Measurements from ENCODE around the gene AGER. TPM values are rescaled to one million over a fixed set of nuclear protein-coding genes. Genes with fewer than 3 reads are reported as not detected.
"Not testable (repeated sequence)": the region's sequence is repeated elsewhere in the genome, so short reads cannot be mapped to it uniquely, and the experiment has no call there.

The AGER gene
- total and polyA plus RNA-seq, 2 donors: 8.5 to 81.3 TPM

GRCh38 chr6:32216998-32217397 lies 32.9 kb upstream of the AGER start:
- H3K4me3 ChIP-seq (ENCODE audit: low read length in 2 of 2): no peak overlapping the region
- H3K4me1 ChIP-seq (ENCODE audit: control insufficient read depth in 2 of 2, insufficient read depth in 2 of 2, low read length in 2 of 2): peaks cover 0 to 20% of the 10 kb centered on the region in 2 donors
- no peak overlapping the region for H3K27ac ChIP-seq (ENCODE audit: low read depth in 1 of 2, low read length in 1 of 2)
- H3K36me3 ChIP-seq (ENCODE audit: control insufficient read depth in 2 of 2, insufficient read depth in 2 of 2, low read length in 1 of 2): no peaks in the 10 kb centered on the region
- DNase-seq (ENCODE audit: low read depth in 6 of 9, low spot score in 9 of 9): no peak
- no peaks in the 10 kb centered on the region for H3K27me3 ChIP-seq (ENCODE audit: control insufficient read depth in 2 of 2, insufficient read depth in 1 of 2, low read length in 1 of 2)
- no peaks in the 10 kb centered on the region for H3K9me3 ChIP-seq (ENCODE audit: control insufficient read depth in 2 of 2, insufficient read depth in 1 of 2, low read length in 1 of 2)
- 97% methylated on average over 11 of the region's 11 CpGs for WGBS

GRCh38 chr6:32216285-32216684 lies 32.2 kb upstream of the AGER start:
- Histone ChIP-seq H3K4me3 (ENCODE audit: low read length in 2 of 2) (no peak overlapping the region), H3K9me3 (ENCODE audit: control insufficient read depth in 2 of 2, insufficient read depth in 1 of 2, low read length in 1 of 2) (no peaks in the 10 kb centered on the region), H3K27me3 (ENCODE audit: control insufficient read depth in 2 of 2, insufficient read depth in 1 of 2, low read length in 1 of 2) (no peaks in the 10 kb centered on the region), H3K4me1 (ENCODE audit: control insufficient read depth in 2 of 2, insufficient read depth in 2 of 2, low read length in 2 of 2) (peaks cover 0 to 17% of the 10 kb centered on the region in 2 donors), H3K36me3 (ENCODE audit: control insufficient read depth in 2 of 2, insufficient read depth in 2 of 2, low read length in 1 of 2) (no peaks in the 10 kb centered on the region), H3K27ac (ENCODE audit: low read depth in 1 of 2, low read length in 1 of 2) (no peak overlapping the region)
- no peak for DNase-seq (ENCODE audit: low read depth in 6 of 9, low spot score in 9 of 9)
- WGBS: 92% methylated on average over 10 of the region's 10 CpGs

- Histone ChIP-seq H3K4me3 (ENCODE audit: low read length in 2 of 2) (no peak overlapping the region), H3K4me1 (ENCODE audit: control insufficient read depth in 2 of 2, insufficient read depth in 2 of 2, low read length in 2 of 2) (peaks cover 0 to 17% of the 10 kb centered on the region in 2 donors), H3K36me3 (ENCODE audit: control insufficient read depth in 2 of 2, insufficient read depth in 2 of 2, low read length in 1 of 2) (no peaks in the 10 kb centered on the region), H3K27me3 (ENCODE audit: control insufficient read depth in 2 of 2, insufficient read depth in 1 of 2, low read length in 1 of 2) (no peaks in the 10 kb centered on the region), H3K27ac (ENCODE audit: low read depth in 1 of 2, low read length in 1 of 2) (no peak overlapping the region), H3K9me3 (ENCODE audit: control insufficient read depth in 2 of 2, insufficient read depth in 1 of 2, low read length in 1 of 2) (no peaks in the 10 kb centered on the region)
- WGBS: 98% methylated on average over 4 of the region's 4 CpGs
- DNase-seq (ENCODE audit: low read depth in 6 of 9, low spot score in 9 of 9): no peak
Measured at GRCh38 chr6:32215617-32216016, 31.6 kb upstream of the AGER start.

GRCh38 chr6:32214126-32214525 lies 30.1 kb upstream of the AGER start:
- peak in 1 of 9 donors; percentile 47 for DNase-seq (ENCODE audit: low read depth in 6 of 9, low spot score in 9 of 9)
- no peaks in the 10 kb centered on the region for H3K27me3 ChIP-seq (ENCODE audit: control insufficient read depth in 2 of 2, insufficient read depth in 1 of 2, low read length in 1 of 2)
- 44% methylated on average over 3 of the region's 3 CpGs for WGBS
- no peaks in the 10 kb centered on the region for H3K9me3 ChIP-seq (ENCODE audit: control insufficient read depth in 2 of 2, insufficient read depth in 1 of 2, low read length in 1 of 2)
- peak overlapping the region in 1 of 2 donors; percentile 61 for H3K27ac ChIP-seq (ENCODE audit: low read depth in 1 of 2, low read length in 1 of 2)
- no peak overlapping the region for H3K4me3 ChIP-seq (ENCODE audit: low read length in 2 of 2)
- peaks cover 0 to 17% of the 10 kb centered on the region in 2 donors for H3K4me1 ChIP-seq (ENCODE audit: control insufficient read depth in 2 of 2, insufficient read depth in 2 of 2, low read length in 2 of 2)
- H3K36me3 ChIP-seq (ENCODE audit: control insufficient read depth in 2 of 2, insufficient read depth in 2 of 2, low read length in 1 of 2): no peaks in the 10 kb centered on the region

- WGBS: 93% methylated on average over 6 of the region's 6 CpGs
- no peaks in the 10 kb centered on the region for H3K36me3 ChIP-seq (ENCODE audit: control insufficient read depth in 2 of 2, insufficient read depth in 2 of 2, low read length in 1 of 2)
Measured at GRCh38 chr6:32213649-32214048, 29.6 kb upstream of the AGER start.

GRCh38 chr6:32212076-32212760 lies 28.2 kb upstream of the AGER start:
- H3K27me3 ChIP-seq (ENCODE audit: control insufficient read depth in 2 of 2, insufficient read depth in 1 of 2, low read length in 1 of 2): no peaks in the 10 kb centered on the region
- H3K27ac ChIP-seq (ENCODE audit: low read depth in 1 of 2, low read length in 1 of 2): no peak overlapping the region
- H3K4me1 ChIP-seq (ENCODE audit: control insufficient read depth in 2 of 2, insufficient read depth in 2 of 2, low read length in 2 of 2): peaks cover 0 to 17% of the 10 kb centered on the region in 2 donors
- whole genome bisulfite sequencing: 85% methylated on average over 12 of the region's 12 CpGs
- H3K4me3 ChIP-seq (ENCODE audit: low read length in 2 of 2): no peak overlapping the region
- no peaks in the 10 kb centered on the region for H3K36me3 ChIP-seq (ENCODE audit: control insufficient read depth in 2 of 2, insufficient read depth in 2 of 2, low read length in 1 of 2)
- DNase-seq (ENCODE audit: low read depth in 6 of 9, low spot score in 9 of 9): no peak
- H3K9me3 ChIP-seq (ENCODE audit: control insufficient read depth in 2 of 2, insufficient read depth in 1 of 2, low read length in 1 of 2): no peaks in the 10 kb centered on the region

More at GRCh38 chr6:32213649-32214048, 29.6 kb upstream of the AGER start:
- no peak for DNase-seq (ENCODE audit: low read depth in 6 of 9, low spot score in 9 of 9)
- Histone ChIP-seq H3K9me3 (ENCODE audit: control insufficient read depth in 2 of 2, insufficient read depth in 1 of 2, low read length in 1 of 2) (no peaks in the 10 kb centered on the region), H3K4me3 (ENCODE audit: low read length in 2 of 2) (no peak overlapping the region), H3K4me1 (ENCODE audit: control insufficient read depth in 2 of 2, insufficient read depth in 2 of 2, low read length in 2 of 2) (peaks cover 0 to 17% of the 10 kb centered on the region in 2 donors), H3K27ac (ENCODE audit: low read depth in 1 of 2, low read length in 1 of 2) (no peak overlapping the region), H3K27me3 (ENCODE audit: control insufficient read depth in 2 of 2, insufficient read depth in 1 of 2, low read length in 1 of 2) (no peaks in the 10 kb centered on the region)

GRCh38 chr6:32211432-32211831 lies 27.4 kb upstream of the AGER start:
- 92% methylated on average over 4 of the region's 4 CpGs for WGBS
- not testable (repeated sequence) for H3K27ac ChIP-seq (ENCODE audit: low read depth in 1 of 2, low read length in 1 of 2); H3K36me3 ChIP-seq (ENCODE audit: control insufficient read depth in 2 of 2, insufficient read depth in 2 of 2, low read length in 1 of 2); DNase-seq (ENCODE audit: low read depth in 6 of 9, low spot score in 9 of 9); H3K4me3 ChIP-seq (ENCODE audit: low read length in 2 of 2); H3K27me3 ChIP-seq (ENCODE audit: control insufficient read depth in 2 of 2, insufficient read depth in 1 of 2, low read length in 1 of 2); H3K9me3 ChIP-seq (ENCODE audit: control insufficient read depth in 2 of 2, insufficient read depth in 1 of 2, low read length in 1 of 2)
- H3K4me1 ChIP-seq (ENCODE audit: control insufficient read depth in 2 of 2, insufficient read depth in 2 of 2, low read length in 2 of 2): peaks cover 0 to 17% of the 10 kb centered on the region in 2 donors

GRCh38 chr6:32210191-32210601 lies 26.1 kb upstream of the AGER start:
- no peaks in the 10 kb centered on the region for H3K9me3 ChIP-seq (ENCODE audit: control insufficient read depth in 2 of 2, insufficient read depth in 1 of 2, low read length in 1 of 2)
- WGBS: 93% methylated on average over 5 of the region's 5 CpGs

GRCh38 chr6:32208996-32209395 lies 24.9 kb upstream of the AGER start:
- Histone ChIP-seq H3K4me1 (ENCODE audit: control insufficient read depth in 2 of 2, insufficient read depth in 2 of 2, low read length in 2 of 2) (peaks cover 0 to 6% of the 10 kb centered on the region in 2 donors), H3K36me3 (ENCODE audit: control insufficient read depth in 2 of 2, insufficient read depth in 2 of 2, low read length in 1 of 2) (no peaks in the 10 kb centered on the region), H3K4me3 (ENCODE audit: low read length in 2 of 2) (no peak overlapping the region), H3K27ac (ENCODE audit: low read depth in 1 of 2, low read length in 1 of 2) (no peak overlapping the region), H3K27me3 (ENCODE audit: control insufficient read depth in 2 of 2, insufficient read depth in 1 of 2, low read length in 1 of 2) (no peaks in the 10 kb centered on the region), H3K9me3 (ENCODE audit: control insufficient read depth in 2 of 2, insufficient read depth in 1 of 2, low read length in 1 of 2) (no peaks in the 10 kb centered on the region)
- DNase-seq (ENCODE audit: low read depth in 6 of 9, low spot score in 9 of 9): no peak
- 94% methylated on average over 1 of the region's 1 CpG for WGBS

More at GRCh38 chr6:32210191-32210601, 26.1 kb upstream of the AGER start:
- Histone ChIP-seq H3K4me1 (ENCODE audit: control insufficient read depth in 2 of 2, insufficient read depth in 2 of 2, low read length in 2 of 2) (peaks cover 0 to 17% of the 10 kb centered on the region in 2 donors), H3K27ac (ENCODE audit: low read depth in 1 of 2, low read length in 1 of 2) (no peak overlapping the region), H3K36me3 (ENCODE audit: control insufficient read depth in 2 of 2, insufficient read depth in 2 of 2, low read length in 1 of 2) (no peaks in the 10 kb centered on the region), H3K27me3 (ENCODE audit: control insufficient read depth in 2 of 2, insufficient read depth in 1 of 2, low read length in 1 of 2) (no peaks in the 10 kb centered on the region), H3K4me3 (ENCODE audit: low read length in 2 of 2) (no peak overlapping the region)
- DNase-seq (ENCODE audit: low read depth in 6 of 9, low spot score in 9 of 9): no peak

Data from thymus (tissue), 11 donors.